Liver (tissue), 9 donors: ENCODE measurements around the gene KCNMA1. TPM values are rescaled to one million over a fixed set of nuclear protein-coding genes. Genes with fewer than 3 reads are reported as not detected.

Experiments
- DNase-seq: peaks from one replicate; pipeline ENCODE4 v3.0.0-alpha.2; 2017; ENCODE audit warnings: low spot score
- H3K27ac ChIP-seq, 2 donors: one replicate each; pipeline ENCODE4 v1.7.0; 2013; ENCODE audit warnings: inconsistent platforms in 2 of 2, low read length in 2 of 2, control low read depth in 1 of 2, low read depth in 1 of 2, mild to moderate bottlenecking in 1 of 2
- H3K27me3 ChIP-seq, 4 donors: one replicate each; pipeline versions ENCODE4 v1.6.1 to v1.7.0; 2013; ENCODE audit warnings: low read length in 3 of 4, inconsistent platforms in 1 of 4, mild to moderate bottlenecking in 1 of 4, moderate library complexity in 1 of 4; ENCODE audit not compliant: control insufficient read depth in 4 of 4, insufficient read depth in 4 of 4
- H3K36me3 ChIP-seq, 4 donors: one replicate each; pipeline versions ENCODE4 v1.6.1 to v1.7.0; 2013; ENCODE audit warnings: low read length in 3 of 4, mild to moderate bottlenecking in 3 of 4, low read depth in 1 of 4, moderate library complexity in 1 of 4; ENCODE audit not compliant: control insufficient read depth in 4 of 4, insufficient read depth in 3 of 4
- H3K4me1 ChIP-seq, 4 donors: one replicate each; pipeline versions ENCODE4 v1.6.1 to v1.7.0; 2013; ENCODE audit warnings: low read length in 3 of 4, mild to moderate bottlenecking in 3 of 4, moderate library complexity in 1 of 4; ENCODE audit not compliant: control insufficient read depth in 4 of 4, insufficient read depth in 4 of 4
- H3K4me3 ChIP-seq, 3 donors: one replicate each; pipeline versions ENCODE4 v1.6.1 to v1.7.0; 2013; ENCODE audit warnings: low read length in 3 of 3, control low read depth in 1 of 3, low read depth in 1 of 3, mild to moderate bottlenecking in 1 of 3
- H3K9ac ChIP-seq, 2 donors: one replicate each; pipeline ENCODE4 v1.7.0; 2013; ENCODE audit warnings: low read length in 2 of 2, mild to moderate bottlenecking in 2 of 2, moderate library complexity in 2 of 2, control low read depth in 1 of 2, low read depth in 1 of 2
- H3K9me3 ChIP-seq, 4 donors: one replicate each; pipeline versions ENCODE4 v1.6.1 to v1.7.0; 2013; ENCODE audit warnings: low read length in 3 of 4; ENCODE audit not compliant: control insufficient read depth in 4 of 4
- EGR1 ChIP-seq, 2 donors: IDR thresholded peaks; 2 replicates each; pipeline ENCODE4 v1.6.1; 2016 to 2018; ENCODE audit warnings: antibody characterized with exemption in 2 of 2, low read depth in 2 of 2
- FOXA1 ChIP-seq: IDR thresholded peaks from 2 replicates; pipeline ENCODE4 v1.6.1; 2016; ENCODE audit warnings: antibody characterized with exemption
- GABPA ChIP-seq, 2 donors: IDR thresholded peaks in 1 of 2; conservative IDR thresholded peaks in 1 of 2; 2 replicates each; pipeline ENCODE4 v1.6.1; 2016; ENCODE audit warnings: antibody characterized with exemption in 2 of 2, mild to moderate bottlenecking in 1 of 2, moderate library complexity in 1 of 2
- HNF4A ChIP-seq, 2 donors: conservative IDR thresholded peaks; 2 replicates each; pipeline ENCODE4 v1.6.1; 2016; ENCODE audit warnings: antibody characterized with exemption in 2 of 2, mild to moderate bottlenecking in 2 of 2
- HNF4G ChIP-seq: IDR thresholded peaks from 2 replicates; pipeline ENCODE4 v1.6.1; 2016; ENCODE audit warnings: antibody characterized with exemption
- RXRA ChIP-seq, 2 donors: IDR thresholded peaks; 2 replicates each; pipeline ENCODE4 v1.6.1; 2017 to 2018; ENCODE audit warnings: antibody characterized with exemption in 2 of 2, mild to moderate bottlenecking in 1 of 2
- SP1 ChIP-seq: IDR thresholded peaks from 2 replicates; pipeline ENCODE4 v1.6.1; 2018; ENCODE audit warnings: antibody characterized with exemption, mild to moderate bottlenecking
- YY1 ChIP-seq: IDR thresholded peaks from 2 replicates; pipeline ENCODE4 v1.6.1; 2016; ENCODE audit warnings: antibody characterized with exemption, mild to moderate bottlenecking
- WGBS: extraction: QIAGEN DNeasy Blood & Tissue Kit; methylation state at CpG from one replicate; pipeline ENCODE4 v1.1.7; 2013; 5-methylcytosine and 5-hydroxymethylcytosine counted together
- polyA plus RNA-seq, 2 donors: library from polyadenylated mRNA; stranded (reverse) in 1 of 2; unstranded in 1 of 2; fragments of 200-250 nt in 1 of 2; fragments of >200 nt in 1 of 2; fragmentation: Nextera tagmentation in 1 of 2; extraction: Ambion mirVana in 1 of 2; gene quantifications; one replicate each; pipeline versions ENCODE4 v1.2.1 to v1.2.3, GENCODE V29; 2013 to 2015
- total RNA-seq, 2 donors: library from RNA; depleted of rRNA; stranded (reverse); fragments of >200 nt; gene quantifications; one replicate each; pipeline ENCODE4 v1.2.3, GENCODE V29; 2014
- TF ChIP-seq, protein P1 (sequence below): IDR thresholded peaks from 2 replicates; pipeline ENCODE4 v1.6.1; 2016; ENCODE audit warnings: antibody characterized with exemption
- TF ChIP-seq, protein P2 (sequence below): IDR thresholded peaks from 2 replicates; pipeline ENCODE4 v1.6.1; 2016; ENCODE audit warnings: antibody characterized with exemption
- TF ChIP-seq, protein P3 (sequence below): fragments of 150-350 bp; IDR thresholded peaks from 2 replicates; pipeline ENCODE4 v1.5.1; 2017; ENCODE audit warnings: improper control_type of control experiment, low read depth, low read length; ENCODE audit not compliant: missing input control
- TF ChIP-seq, protein P4 (sequence below): IDR thresholded peaks from 2 replicates; pipeline ENCODE4 v1.6.1; 2016; ENCODE audit warnings: antibody characterized with exemption
- TF ChIP-seq, protein P5 (sequence below): IDR thresholded peaks from 2 replicates; pipeline ENCODE4 v1.6.1; 2016; ENCODE audit warnings: antibody characterized with exemption, mild to moderate bottlenecking
- donor health status: healthy.
- donor health status: healthy.
- donor health status: healthy.
- donor health status: healthy.
- donor health status: healthy.

The KCNMA1 gene
- total and polyA plus RNA-seq, 4 donors: 2.5 to 9.7 (median 4.7) TPM

DNA sequence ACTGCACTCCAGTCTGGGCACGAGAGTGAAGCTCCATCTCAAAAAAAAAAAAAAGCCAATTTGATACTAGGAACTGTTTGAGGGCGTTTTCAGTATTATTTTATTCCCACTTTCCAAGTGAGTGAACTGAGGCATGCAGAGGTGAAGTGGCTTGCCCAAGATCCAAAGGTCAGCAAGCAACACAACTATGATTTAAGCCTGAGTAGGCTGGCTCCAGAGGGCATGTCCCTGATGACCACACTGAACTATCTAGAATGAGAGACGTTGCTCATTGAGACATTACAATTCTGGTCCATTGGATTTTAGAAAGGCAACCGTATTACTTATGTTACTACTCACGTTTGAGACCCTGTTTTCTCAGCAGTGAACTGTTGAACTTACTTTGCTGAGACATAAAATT is 20.8 kb downstream of the KCNMA1 start (continued):
- TF ChIP-seq, protein P1, sequence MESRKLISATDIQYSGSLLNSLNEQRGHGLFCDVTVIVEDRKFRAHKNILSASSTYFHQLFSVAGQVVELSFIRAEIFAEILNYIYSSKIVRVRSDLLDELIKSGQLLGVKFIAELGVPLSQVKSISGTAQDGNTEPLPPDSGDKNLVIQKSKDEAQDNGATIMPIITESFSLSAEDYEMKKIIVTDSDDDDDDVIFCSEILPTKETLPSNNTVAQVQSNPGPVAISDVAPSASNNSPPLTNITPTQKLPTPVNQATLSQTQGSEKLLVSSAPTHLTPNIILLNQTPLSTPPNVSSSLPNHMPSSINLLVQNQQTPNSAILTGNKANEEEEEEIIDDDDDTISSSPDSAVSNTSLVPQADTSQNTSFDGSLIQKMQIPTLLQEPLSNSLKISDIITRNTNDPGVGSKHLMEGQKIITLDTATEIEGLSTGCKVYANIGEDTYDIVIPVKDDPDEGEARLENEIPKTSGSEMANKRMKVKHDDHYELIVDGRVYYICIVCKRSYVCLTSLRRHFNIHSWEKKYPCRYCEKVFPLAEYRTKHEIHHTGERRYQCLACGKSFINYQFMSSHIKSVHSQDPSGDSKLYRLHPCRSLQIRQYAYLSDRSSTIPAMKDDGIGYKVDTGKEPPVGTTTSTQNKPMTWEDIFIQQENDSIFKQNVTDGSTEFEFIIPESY: no peak
- TF ChIP-seq GABPA (IDR thresholded peaks at IDR 0.05 in 1 of 2, conservative IDR thresholded peaks at IDR 0.05 in 1 of 2): no peak
- TF ChIP-seq EGR1 (IDR thresholded peaks at IDR 0.05; ENCODE audit: low read depth in 2 of 2): no peak

DNA sequence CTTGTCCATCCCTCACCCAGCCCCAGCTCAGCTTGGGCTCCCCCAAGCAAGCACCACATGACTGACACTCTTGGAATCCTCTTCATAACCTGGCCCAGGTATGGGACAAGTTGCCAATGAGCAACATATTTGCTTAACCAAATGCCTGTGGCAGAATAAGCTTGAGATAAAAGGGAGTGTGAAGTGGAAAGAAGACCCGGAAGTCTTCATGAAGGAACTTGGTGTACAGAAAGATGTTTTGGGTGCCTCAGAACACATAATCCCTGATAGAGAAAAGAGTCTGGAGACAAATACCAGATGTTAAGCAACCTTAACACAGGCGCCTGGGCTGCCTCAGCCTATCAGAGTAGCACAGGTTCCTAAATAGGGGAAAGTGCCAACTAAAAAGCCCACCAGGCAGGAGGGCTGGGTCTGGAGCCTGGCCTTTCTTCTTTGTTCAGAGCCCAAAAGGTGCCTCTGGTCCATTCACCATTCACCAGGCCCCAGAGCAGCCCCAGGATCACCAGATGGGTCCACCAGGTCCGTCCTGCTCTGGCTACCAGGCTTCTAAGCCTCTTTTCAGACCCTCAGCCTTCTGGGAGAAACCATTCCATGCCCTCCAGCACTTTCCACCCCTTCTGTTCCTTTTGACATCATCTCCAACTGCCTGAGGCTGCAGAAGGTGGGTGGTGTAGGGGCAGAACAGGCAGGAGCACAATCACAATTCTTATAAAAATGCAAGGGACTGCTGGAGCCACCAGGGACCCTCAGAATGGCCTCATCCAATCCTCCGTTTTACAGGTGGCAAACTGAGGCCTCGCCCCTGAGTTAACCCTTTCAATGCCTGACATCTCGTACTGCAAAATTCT is 22.6 kb downstream of the KCNMA1 start:
- H3K4me3 ChIP-seq: no peak overlapping the region

More for the DNA sequence above, 22.6 kb downstream of the KCNMA1 start:
- no peaks in the 10 kb centered on the region for H3K9me3 ChIP-seq
- no peak overlapping the region for H3K27ac ChIP-seq
- DNase-seq: no peak
- no peaks in the 10 kb centered on the region for H3K27me3 ChIP-seq
- 74% methylated on average over 6 of the region's 6 CpGs for WGBS
- TF ChIP-seq, protein P2, sequence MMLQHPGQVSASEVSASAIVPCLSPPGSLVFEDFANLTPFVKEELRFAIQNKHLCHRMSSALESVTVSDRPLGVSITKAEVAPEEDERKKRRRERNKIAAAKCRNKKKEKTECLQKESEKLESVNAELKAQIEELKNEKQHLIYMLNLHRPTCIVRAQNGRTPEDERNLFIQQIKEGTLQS: no peak
- no peak for TF ChIP-seq HNF4A (conservative IDR thresholded peaks at IDR 0.05)
- TF ChIP-seq FOXA1: no peak
- TF ChIP-seq, protein P1: no peak
- TF ChIP-seq YY1: no peak
- no peak for TF ChIP-seq HNF4G
- no peak for TF ChIP-seq RXRA (IDR thresholded peaks at IDR 0.05)
- TF ChIP-seq, protein P3, sequence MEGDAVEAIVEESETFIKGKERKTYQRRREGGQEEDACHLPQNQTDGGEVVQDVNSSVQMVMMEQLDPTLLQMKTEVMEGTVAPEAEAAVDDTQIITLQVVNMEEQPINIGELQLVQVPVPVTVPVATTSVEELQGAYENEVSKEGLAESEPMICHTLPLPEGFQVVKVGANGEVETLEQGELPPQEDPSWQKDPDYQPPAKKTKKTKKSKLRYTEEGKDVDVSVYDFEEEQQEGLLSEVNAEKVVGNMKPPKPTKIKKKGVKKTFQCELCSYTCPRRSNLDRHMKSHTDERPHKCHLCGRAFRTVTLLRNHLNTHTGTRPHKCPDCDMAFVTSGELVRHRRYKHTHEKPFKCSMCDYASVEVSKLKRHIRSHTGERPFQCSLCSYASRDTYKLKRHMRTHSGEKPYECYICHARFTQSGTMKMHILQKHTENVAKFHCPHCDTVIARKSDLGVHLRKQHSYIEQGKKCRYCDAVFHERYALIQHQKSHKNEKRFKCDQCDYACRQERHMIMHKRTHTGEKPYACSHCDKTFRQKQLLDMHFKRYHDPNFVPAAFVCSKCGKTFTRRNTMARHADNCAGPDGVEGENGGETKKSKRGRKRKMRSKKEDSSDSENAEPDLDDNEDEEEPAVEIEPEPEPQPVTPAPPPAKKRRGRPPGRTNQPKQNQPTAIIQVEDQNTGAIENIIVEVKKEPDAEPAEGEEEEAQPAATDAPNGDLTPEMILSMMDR: no peak
- no peak for TF ChIP-seq SP1
- TF ChIP-seq, protein P4, sequence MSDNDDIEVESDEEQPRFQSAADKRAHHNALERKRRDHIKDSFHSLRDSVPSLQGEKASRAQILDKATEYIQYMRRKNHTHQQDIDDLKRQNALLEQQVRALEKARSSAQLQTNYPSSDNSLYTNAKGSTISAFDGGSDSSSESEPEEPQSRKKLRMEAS: no peak
- TF ChIP-seq, protein P5, sequence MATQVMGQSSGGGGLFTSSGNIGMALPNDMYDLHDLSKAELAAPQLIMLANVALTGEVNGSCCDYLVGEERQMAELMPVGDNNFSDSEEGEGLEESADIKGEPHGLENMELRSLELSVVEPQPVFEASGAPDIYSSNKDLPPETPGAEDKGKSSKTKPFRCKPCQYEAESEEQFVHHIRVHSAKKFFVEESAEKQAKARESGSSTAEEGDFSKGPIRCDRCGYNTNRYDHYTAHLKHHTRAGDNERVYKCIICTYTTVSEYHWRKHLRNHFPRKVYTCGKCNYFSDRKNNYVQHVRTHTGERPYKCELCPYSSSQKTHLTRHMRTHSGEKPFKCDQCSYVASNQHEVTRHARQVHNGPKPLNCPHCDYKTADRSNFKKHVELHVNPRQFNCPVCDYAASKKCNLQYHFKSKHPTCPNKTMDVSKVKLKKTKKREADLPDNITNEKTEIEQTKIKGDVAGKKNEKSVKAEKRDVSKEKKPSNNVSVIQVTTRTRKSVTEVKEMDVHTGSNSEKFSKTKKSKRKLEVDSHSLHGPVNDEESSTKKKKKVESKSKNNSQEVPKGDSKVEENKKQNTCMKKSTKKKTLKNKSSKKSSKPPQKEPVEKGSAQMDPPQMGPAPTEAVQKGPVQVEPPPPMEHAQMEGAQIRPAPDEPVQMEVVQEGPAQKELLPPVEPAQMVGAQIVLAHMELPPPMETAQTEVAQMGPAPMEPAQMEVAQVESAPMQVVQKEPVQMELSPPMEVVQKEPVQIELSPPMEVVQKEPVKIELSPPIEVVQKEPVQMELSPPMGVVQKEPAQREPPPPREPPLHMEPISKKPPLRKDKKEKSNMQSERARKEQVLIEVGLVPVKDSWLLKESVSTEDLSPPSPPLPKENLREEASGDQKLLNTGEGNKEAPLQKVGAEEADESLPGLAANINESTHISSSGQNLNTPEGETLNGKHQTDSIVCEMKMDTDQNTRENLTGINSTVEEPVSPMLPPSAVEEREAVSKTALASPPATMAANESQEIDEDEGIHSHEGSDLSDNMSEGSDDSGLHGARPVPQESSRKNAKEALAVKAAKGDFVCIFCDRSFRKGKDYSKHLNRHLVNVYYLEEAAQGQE: no peak
- H3K4me1 ChIP-seq: peaks cover 3 to 23% (median 13%) of the 10 kb centered on the region in 4 donors
- no peak overlapping the region for H3K9ac ChIP-seq
- H3K36me3 ChIP-seq: no peaks in the 10 kb centered on the region
